ENCODE results near the gene BTNL2. TPM values are rescaled to one million over a fixed set of nuclear protein-coding genes. Genes with fewer than 3 reads are reported as not detected.
"Not testable (repeated sequence)": the region's sequence is repeated elsewhere in the genome, so short reads cannot be mapped to it uniquely, and the experiment has no call there.

Gene BTNL2
- total and polyA plus RNA-seq, 2 experiments from 2014 or later: 0.62 TPM; not detected in 1

DNA sequence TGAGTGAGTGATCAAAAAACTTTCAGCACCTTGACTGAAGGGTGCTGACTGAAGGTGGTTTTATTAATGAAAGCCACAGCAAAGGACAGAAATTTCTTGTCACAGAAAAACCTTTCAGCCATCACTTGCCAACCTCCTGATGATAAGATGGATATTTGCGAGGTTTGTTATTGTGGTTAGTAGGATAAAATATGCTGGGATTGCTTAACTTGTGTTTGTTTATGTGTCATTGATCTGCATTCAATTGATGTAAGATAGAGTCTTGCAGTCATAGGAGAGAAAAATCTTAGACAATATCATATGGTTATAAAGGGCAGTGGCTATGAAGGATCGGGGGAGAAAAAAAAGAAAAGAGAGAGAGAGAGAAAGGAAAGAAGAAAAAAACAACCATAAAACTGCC lies 36.5 kb downstream of the BTNL2 start:
- H3K9me3 ChIP-seq (ENCODE audit: low read depth): no peaks in the 10 kb centered on the region
- no peak overlapping the region for H3K4me3 ChIP-seq
- no peak for TF ChIP-seq EZH2phosphoT487 (IDR thresholded peaks at IDR 0.05; ENCODE audit: low read depth, severe bottlenecking, unreplicated experiment)
- TF ChIP-seq EZH2 (IDR thresholded peaks at IDR 0.05; ENCODE audit: borderline replicate concordance): no peak
- TF ChIP-seq, protein P1, sequence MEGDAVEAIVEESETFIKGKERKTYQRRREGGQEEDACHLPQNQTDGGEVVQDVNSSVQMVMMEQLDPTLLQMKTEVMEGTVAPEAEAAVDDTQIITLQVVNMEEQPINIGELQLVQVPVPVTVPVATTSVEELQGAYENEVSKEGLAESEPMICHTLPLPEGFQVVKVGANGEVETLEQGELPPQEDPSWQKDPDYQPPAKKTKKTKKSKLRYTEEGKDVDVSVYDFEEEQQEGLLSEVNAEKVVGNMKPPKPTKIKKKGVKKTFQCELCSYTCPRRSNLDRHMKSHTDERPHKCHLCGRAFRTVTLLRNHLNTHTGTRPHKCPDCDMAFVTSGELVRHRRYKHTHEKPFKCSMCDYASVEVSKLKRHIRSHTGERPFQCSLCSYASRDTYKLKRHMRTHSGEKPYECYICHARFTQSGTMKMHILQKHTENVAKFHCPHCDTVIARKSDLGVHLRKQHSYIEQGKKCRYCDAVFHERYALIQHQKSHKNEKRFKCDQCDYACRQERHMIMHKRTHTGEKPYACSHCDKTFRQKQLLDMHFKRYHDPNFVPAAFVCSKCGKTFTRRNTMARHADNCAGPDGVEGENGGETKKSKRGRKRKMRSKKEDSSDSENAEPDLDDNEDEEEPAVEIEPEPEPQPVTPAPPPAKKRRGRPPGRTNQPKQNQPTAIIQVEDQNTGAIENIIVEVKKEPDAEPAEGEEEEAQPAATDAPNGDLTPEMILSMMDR (IDR thresholded peaks at IDR 0.05; ENCODE audit: poor library complexity): no peak
- H4K20me1 ChIP-seq (ENCODE audit: insufficient read depth, poor library complexity, severe bottlenecking): no peaks in the 10 kb centered on the region
- DNase-seq (ENCODE audit: low spot score): no peak
- H3K27ac ChIP-seq: no peak overlapping the region
- 89% methylated on average over 2 of the region's 2 CpGs for WGBS (ENCODE audit: low lambda C conversion rate, missing lambda C conversion rate)
- H3K27me3 ChIP-seq: no peaks in the 10 kb centered on the region
- H3K4me1 ChIP-seq (ENCODE audit: insufficient read depth): no peaks in the 10 kb centered on the region
- no peaks in the 10 kb centered on the region for H3K9me2 ChIP-seq (replicated peaks; ENCODE audit: insufficient read depth)
- no peaks in the 10 kb centered on the region for H3K79me2 ChIP-seq
- H3K4me2 ChIP-seq: no peak overlapping the region
- no peak overlapping the region for H2AFZ ChIP-seq
- H3K36me3 ChIP-seq (replicated peaks; ENCODE audit: insufficient read depth, low read depth): no peaks in the 10 kb centered on the region

DNA sequence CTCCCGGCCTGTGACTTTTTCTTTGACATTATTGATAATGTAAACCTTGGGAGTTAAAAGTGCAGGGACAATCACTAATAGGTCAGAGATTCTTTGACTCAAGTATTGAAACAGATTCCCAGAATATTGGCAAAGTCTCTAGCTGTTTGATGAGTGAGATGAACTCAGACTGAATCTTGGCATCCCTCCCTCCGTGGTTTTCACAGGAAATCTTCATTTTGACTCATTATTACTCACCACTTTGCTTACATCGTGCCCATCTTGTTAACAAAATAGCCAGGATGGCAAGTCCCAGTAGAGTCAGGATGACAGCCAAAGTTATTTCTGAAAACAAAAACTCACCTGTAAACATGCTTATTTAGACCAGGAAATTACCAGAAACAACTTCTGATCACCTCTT lies 37.3 kb downstream of the BTNL2 start:
- no peaks in the 10 kb centered on the region for H3K9me2 ChIP-seq (replicated peaks; ENCODE audit: insufficient read depth)
- TF ChIP-seq EZH2phosphoT487 (IDR thresholded peaks at IDR 0.05; ENCODE audit: low read depth, severe bottlenecking, unreplicated experiment) (no peak), EZH2 (IDR thresholded peaks at IDR 0.05; ENCODE audit: borderline replicate concordance) (no peak)
- TF ChIP-seq, protein P1 (IDR thresholded peaks at IDR 0.05; ENCODE audit: poor library complexity): no peak
- 76% methylated on average over 3 of the region's 3 CpGs for WGBS (ENCODE audit: low lambda C conversion rate, missing lambda C conversion rate)
- H3K79me2 ChIP-seq: no peaks in the 10 kb centered on the region
- no peak overlapping the region for H3K27ac ChIP-seq
- H3K4me1 ChIP-seq (ENCODE audit: insufficient read depth): no peaks in the 10 kb centered on the region
- H3K4me3 ChIP-seq: no peak overlapping the region
- no peaks in the 10 kb centered on the region for H3K36me3 ChIP-seq (replicated peaks; ENCODE audit: insufficient read depth, low read depth)
- H3K9me3 ChIP-seq (ENCODE audit: low read depth): no peaks in the 10 kb centered on the region
- H3K4me2 ChIP-seq: no peak overlapping the region
- no peak overlapping the region for H2AFZ ChIP-seq
- DNase-seq (ENCODE audit: low spot score): no peak
- no peaks in the 10 kb centered on the region for H3K27me3 ChIP-seq
- no peaks in the 10 kb centered on the region for H4K20me1 ChIP-seq (ENCODE audit: insufficient read depth, poor library complexity, severe bottlenecking)

DNA sequence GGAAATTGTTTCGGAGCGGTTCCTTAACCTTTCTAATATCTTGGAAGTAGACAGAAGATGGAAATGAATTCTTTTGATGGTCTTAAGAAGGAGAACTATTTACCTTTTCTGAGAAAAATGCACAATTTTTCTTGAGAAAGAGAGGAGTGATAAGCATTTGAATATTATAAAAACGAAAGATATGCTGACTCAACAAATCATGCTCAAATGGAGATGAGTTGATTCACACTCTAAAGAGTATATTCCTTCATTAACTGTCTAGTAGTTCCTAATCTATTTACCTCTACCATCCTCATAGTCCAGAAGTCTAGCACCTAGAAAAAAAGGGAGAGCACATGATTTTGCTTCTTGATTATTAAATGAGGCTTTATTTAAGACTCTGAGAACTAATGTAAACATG lies 39.3 kb downstream of the BTNL2 start:
- no peaks in the 10 kb centered on the region for H3K36me3 ChIP-seq (replicated peaks; ENCODE audit: insufficient read depth, low read depth)
- no peak overlapping the region for H3K4me2 ChIP-seq
- H3K79me2 ChIP-seq: no peaks in the 10 kb centered on the region
- no peaks in the 10 kb centered on the region for H3K9me2 ChIP-seq (replicated peaks; ENCODE audit: insufficient read depth)
- H3K4me1 ChIP-seq (ENCODE audit: insufficient read depth): no peaks in the 10 kb centered on the region
- no peak for DNase-seq (ENCODE audit: low spot score)
- H3K4me3 ChIP-seq: no peak overlapping the region
- no peak overlapping the region for H3K27ac ChIP-seq
- no peaks in the 10 kb centered on the region for H3K27me3 ChIP-seq
- no peak for TF ChIP-seq EZH2phosphoT487 (IDR thresholded peaks at IDR 0.05; ENCODE audit: low read depth, severe bottlenecking, unreplicated experiment)
- TF ChIP-seq EZH2 (IDR thresholded peaks at IDR 0.05; ENCODE audit: borderline replicate concordance): no peak
- TF ChIP-seq, protein P1 (IDR thresholded peaks at IDR 0.05; ENCODE audit: poor library complexity): no peak
- no peaks in the 10 kb centered on the region for H3K9me3 ChIP-seq (ENCODE audit: low read depth)
- 94% methylated on average over 3 of the region's 3 CpGs for WGBS (ENCODE audit: low lambda C conversion rate, missing lambda C conversion rate)
- H2AFZ ChIP-seq: no peak overlapping the region
- H4K20me1 ChIP-seq (ENCODE audit: insufficient read depth, poor library complexity, severe bottlenecking): no peaks in the 10 kb centered on the region

DNA sequence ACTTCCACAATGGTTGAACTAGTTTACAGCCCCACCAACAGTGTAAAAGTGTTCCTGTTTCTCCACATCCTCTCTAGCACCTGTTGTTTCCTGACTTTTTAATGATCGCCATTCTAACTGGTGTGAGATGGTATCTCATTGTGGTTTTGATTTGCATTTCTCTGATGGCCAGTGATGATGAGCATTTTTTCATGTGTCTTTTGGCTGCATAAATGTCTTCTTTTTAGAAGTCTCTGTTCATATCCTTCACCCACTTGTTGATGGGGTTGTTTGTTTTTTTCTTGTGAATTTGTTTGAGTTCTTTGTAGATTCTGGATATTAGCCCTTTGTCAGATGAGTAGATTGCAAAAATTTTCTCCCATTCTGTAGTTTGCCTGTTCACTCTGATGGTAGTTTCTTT lies 47.8 kb downstream of the BTNL2 start:
- not testable (repeated sequence) for H3K9me3 ChIP-seq (ENCODE audit: low read depth); H2AFZ ChIP-seq; H3K4me1 ChIP-seq (ENCODE audit: insufficient read depth); H3K4me3 ChIP-seq; H3K9me2 ChIP-seq (replicated peaks; ENCODE audit: insufficient read depth); H3K79me2 ChIP-seq; H3K27me3 ChIP-seq; H3K27ac ChIP-seq; H3K4me2 ChIP-seq; DNase-seq (ENCODE audit: low spot score); H4K20me1 ChIP-seq (ENCODE audit: insufficient read depth, poor library complexity, severe bottlenecking); H3K36me3 ChIP-seq (replicated peaks; ENCODE audit: insufficient read depth, low read depth)
- WGBS (ENCODE audit: low lambda C conversion rate, missing lambda C conversion rate): 92% methylated on average over 1 of the region's 1 CpG

DNA sequence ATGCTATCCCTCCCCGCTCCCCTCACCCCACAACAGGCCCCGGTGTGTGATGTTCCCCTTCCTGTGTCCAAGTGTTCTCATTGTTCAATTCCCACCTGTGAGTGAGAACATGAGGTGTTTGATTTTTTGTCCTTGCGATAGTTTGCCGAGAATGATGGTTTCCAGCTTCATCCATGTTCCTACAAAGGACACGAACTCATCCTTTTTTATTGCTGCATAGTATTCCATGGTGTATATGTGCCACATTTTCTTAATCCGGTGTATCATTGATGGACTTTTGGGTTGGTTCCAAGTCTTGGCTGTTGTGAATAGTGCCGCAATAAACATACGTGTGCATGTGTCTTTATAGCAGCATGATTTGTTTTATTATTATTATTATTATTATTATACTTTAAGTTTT lies 48.4 kb downstream of the BTNL2 start:
- not testable (repeated sequence) for H3K36me3 ChIP-seq (replicated peaks; ENCODE audit: insufficient read depth, low read depth); H3K79me2 ChIP-seq; H3K27me3 ChIP-seq; H3K9me2 ChIP-seq (replicated peaks; ENCODE audit: insufficient read depth); H3K4me2 ChIP-seq; H4K20me1 ChIP-seq (ENCODE audit: insufficient read depth, poor library complexity, severe bottlenecking); H3K4me3 ChIP-seq; H3K9me3 ChIP-seq (ENCODE audit: low read depth); H3K27ac ChIP-seq; DNase-seq (ENCODE audit: low spot score); H2AFZ ChIP-seq; H3K4me1 ChIP-seq (ENCODE audit: insufficient read depth)
- WGBS (ENCODE audit: low lambda C conversion rate, missing lambda C conversion rate): 82% methylated on average over 8 of the region's 8 CpGs

Data from hepatocyte (in vitro differentiated cells).